ENCODE results near the gene HOXD4. TPM values are rescaled to one million over a fixed set of nuclear protein-coding genes. Genes with fewer than 3 reads are reported as not detected.
A peak's percentile ranks its signal among the peaks of the same experiment; 100 is the strongest.

Gene HOXD4
- total RNA-seq, 4 donors from 2014 or later = 2.2 to 2.6 TPM; not detected in 2

- H3K4me3 ChIP-seq (ENCODE audit: low read depth, poor library complexity, severe bottlenecking) = no peak overlapping the region
- intact Hi-C loops (cut with DNase I; ENCODE audit: low total_unique reads) = no loop called here
- TF ChIP-seq POLR2A (IDR thresholded peaks at IDR 0.05) (no peak), CTCF (IDR thresholded peaks at IDR 0.05) (no peak)
- peak in 1 of 2 donors; percentile 75 for DNase-seq (ENCODE audit: low spot score in 2 of 2)
- 66 to 73% methylated on average over 14 of the region's 14 CpGs for WGBS, 2 donors
Observed at GRCh38 chr2:176150584-176151441, 537 bp upstream of the HOXD4 start.

- H3K4me3 ChIP-seq (ENCODE audit: low read depth, poor library complexity, severe bottlenecking) = no peak overlapping the region
- 50 to 54% methylated on average over 48 of the region's 48 CpGs for WGBS, 2 donors
- intact Hi-C loops (cut with DNase I; ENCODE audit: low total_unique reads) = no loop called here
- TF ChIP-seq CTCF (IDR thresholded peaks at IDR 0.05) = no peak
- TF ChIP-seq POLR2A (IDR thresholded peaks at IDR 0.05) = no peak
- peak in 1 of 2 donors; percentile 75 for DNase-seq (ENCODE audit: low spot score in 2 of 2)
Observed at GRCh38 chr2:176152350-176153181, 1.2 kb downstream of the HOXD4 start.

GRCh38 chr2:176154576-176155252 is 3.4 kb downstream of the HOXD4 start:
- H3K4me3 ChIP-seq (ENCODE audit: low read depth, poor library complexity, severe bottlenecking) = no peak overlapping the region
- TF ChIP-seq CTCF (IDR thresholded peaks at IDR 0.05) (no peak), POLR2A (IDR thresholded peaks at IDR 0.05) (no peak)
- WGBS, 2 donors = 66 to 71% methylated on average over 11 of the region's 11 CpGs
- intact Hi-C loops (cut with DNase I; ENCODE audit: low total_unique reads) = no loop called here
- DNase-seq (ENCODE audit: low spot score in 2 of 2) = no peak

GRCh38 chr2:176155356-176156044 is 4.2 kb downstream of the HOXD4 start:
- no peak overlapping the region for H3K4me3 ChIP-seq (ENCODE audit: low read depth, poor library complexity, severe bottlenecking)
- TF ChIP-seq POLR2A (IDR thresholded peaks at IDR 0.05) (no peak), CTCF (IDR thresholded peaks at IDR 0.05) (no peak)
- 62 to 64% methylated on average over 6 of the region's 6 CpGs for WGBS, 2 donors
- DNase-seq (ENCODE audit: low spot score in 2 of 2) = no peak
- intact Hi-C loops (cut with DNase I; ENCODE audit: low total_unique reads) = no loop called here

GRCh38 chr2:176156301-176156806 is 5.0 kb downstream of the HOXD4 start:
- intact Hi-C loops (cut with DNase I; ENCODE audit: low total_unique reads) = no loop called here
- 69% methylated on average over 8 of the region's 8 CpGs for WGBS, 2 donors
- no peak for TF ChIP-seq CTCF (IDR thresholded peaks at IDR 0.05)
- no peak for TF ChIP-seq POLR2A (IDR thresholded peaks at IDR 0.05)
- DNase-seq (ENCODE audit: low spot score in 2 of 2) = peak in 1 of 2 donors; percentile 73
- no peak overlapping the region for H3K4me3 ChIP-seq (ENCODE audit: low read depth, poor library complexity, severe bottlenecking)

All from lower leg skin (tissue), 4 donors.